ENCODE data around the gene EFCAB11.

Gene EFCAB11

GRCh38 chr14:89910691-89911009 is 43.9 kb downstream of the EFCAB11 start:
- DNase-seq (ENCODE audit: low read depth), result no peak
- no peak overlapping the region for H3K4me3 ChIP-seq (ENCODE audit: low read depth, low read length)
- no peak for TF ChIP-seq MYC (IDR thresholded peaks at IDR 0.05; ENCODE audit: low read depth, low read length)
- TF ChIP-seq POLR2A (IDR thresholded peaks at IDR 0.05; ENCODE audit: extremely low read depth, insufficient read length), result no peak
- TF ChIP-seq MAX (IDR thresholded peaks at IDR 0.05; ENCODE audit: low read depth, low read length), result no peak
- no peak for TF ChIP-seq CTCF (IDR thresholded peaks at IDR 0.05; ENCODE audit: low read depth, low read length)

GRCh38 chr14:89909586-89909985 is 44.9 kb downstream of the EFCAB11 start:
- no peak for DNase-seq (ENCODE audit: low read depth)
- no peak overlapping the region for H3K4me3 ChIP-seq (ENCODE audit: low read depth, low read length)
- no peak for TF ChIP-seq POLR2A (IDR thresholded peaks at IDR 0.05; ENCODE audit: extremely low read depth, insufficient read length)
- TF ChIP-seq CTCF (IDR thresholded peaks at IDR 0.05; ENCODE audit: low read depth, low read length), result no peak
- no peak for TF ChIP-seq MYC (IDR thresholded peaks at IDR 0.05; ENCODE audit: low read depth, low read length)
- TF ChIP-seq MAX (IDR thresholded peaks at IDR 0.05; ENCODE audit: low read depth, low read length), result no peak

GRCh38 chr14:89908712-89909450 is 45.6 kb downstream of the EFCAB11 start:
- no peak overlapping the region for H3K4me3 ChIP-seq (ENCODE audit: low read depth, low read length)
- DNase-seq (ENCODE audit: low read depth), result no peak
- TF ChIP-seq MAX (IDR thresholded peaks at IDR 0.05; ENCODE audit: low read depth, low read length) (no peak), CTCF (IDR thresholded peaks at IDR 0.05; ENCODE audit: low read depth, low read length) (no peak), MYC (IDR thresholded peaks at IDR 0.05; ENCODE audit: low read depth, low read length) (no peak), POLR2A (IDR thresholded peaks at IDR 0.05; ENCODE audit: extremely low read depth, insufficient read length) (no peak)

- DNase-seq (ENCODE audit: low read depth), result no peak
- no peak for TF ChIP-seq MYC (IDR thresholded peaks at IDR 0.05; ENCODE audit: low read depth, low read length)
- no peak for TF ChIP-seq CTCF (IDR thresholded peaks at IDR 0.05; ENCODE audit: low read depth, low read length)
- no peak for TF ChIP-seq MAX (IDR thresholded peaks at IDR 0.05; ENCODE audit: low read depth, low read length)
- no peak for TF ChIP-seq POLR2A (IDR thresholded peaks at IDR 0.05; ENCODE audit: extremely low read depth, insufficient read length)
These were observed 46.9 kb downstream of the EFCAB11 start for GRCh38 chr14:89907655-89908054.

GRCh38 chr14:89906000-89906399 is 48.5 kb downstream of the EFCAB11 start:
- no peak for DNase-seq (ENCODE audit: low read depth)
- no peak for TF ChIP-seq CTCF (IDR thresholded peaks at IDR 0.05; ENCODE audit: low read depth, low read length)
- no peak overlapping the region for H3K4me3 ChIP-seq (ENCODE audit: low read depth, low read length)

More at GRCh38 chr14:89907655-89908054, 46.9 kb downstream of the EFCAB11 start:
- H3K4me3 ChIP-seq (ENCODE audit: low read depth, low read length), result no peak overlapping the region
